H1 (cell line): ENCODE measurements around the gene KRTAP3-1. TPM values are rescaled to one million over a fixed set of nuclear protein-coding genes. Genes with fewer than 3 reads are reported as not detected.

Experiments
- CTCF ChIA-PET: fragments of 300-600 bp; sonication (Branson Sonifier 250); formaldehyde crosslinking; loops from one replicate; lab custom pipeline; 2021; ENCODE audit not compliant: partially characterized antibody; lab: Charles Lee
- POLR2A ChIA-PET: fragments of 300-600 bp; sonication (Branson Sonifier 250); formaldehyde crosslinking; loops from one replicate; lab custom pipeline; 2021; ENCODE audit warnings: inconsistent platforms; ENCODE audit not compliant: partially characterized antibody; lab: Charles Lee
- DNase-seq, 2 experiments: peaks; one replicate each; pipeline versions ENCODE4 v3.0.0 to v3.0.0-alpha.2; 2010 to 2022; ENCODE audit warnings: low spot score in 2 of 2, low read depth in 1 of 2, mixed read lengths in 1 of 2
- FAIRE-seq: peaks from 2 replicates; lab custom pipeline; 2011; peaks lifted over from hg19 to GRCh38; lab: Jason Lieb, UNC
- H2AFZ ChIP-seq: 2 replicates; pipeline ENCODE4 v1.8.1; 2012; ENCODE audit warnings: low read length, inconsistent platforms
- H2AK5ac ChIP-seq: 2 replicates; pipeline ENCODE4 v1.6.1; 2013; ENCODE audit warnings: low read depth, low read length
- H2BK120ac ChIP-seq: replicated peaks from 2 replicates; pipeline ENCODE3; 2013; ENCODE audit warnings: low read depth, low read length, inconsistent platforms
- H2BK12ac ChIP-seq: 2 replicates; pipeline ENCODE4 v1.6.1; 2013; ENCODE audit warnings: low read depth, low read length
- H2BK15ac ChIP-seq: 2 replicates; pipeline ENCODE4 v1.6.1; 2013; ENCODE audit warnings: low read length
- H2BK20ac ChIP-seq: 2 replicates; pipeline ENCODE4 v1.6.1; 2013; ENCODE audit warnings: low read length
- H2BK5ac ChIP-seq: 2 replicates; pipeline ENCODE4 v1.6.1; 2013; ENCODE audit warnings: low read depth, low read length
- H3K14ac ChIP-seq: 2 replicates; pipeline ENCODE4 v1.6.1; 2013; ENCODE audit warnings: inconsistent platforms; ENCODE audit not compliant: insufficient read length
- H3K18ac ChIP-seq: 2 replicates; pipeline ENCODE4 v1.6.1; 2013; ENCODE audit warnings: low read length; ENCODE audit errors: extremely low read depth
- H3K23ac ChIP-seq: 2 replicates; pipeline ENCODE4 v1.6.1; 2013; ENCODE audit warnings: inconsistent platforms; ENCODE audit not compliant: insufficient read length
- H3K23me2 ChIP-seq: 2 replicates; pipeline ENCODE4 v1.6.1; 2013; ENCODE audit warnings: low read depth, low read length
- H3K27ac ChIP-seq: 2 replicates; pipeline ENCODE4 v1.6.1; 2011; ENCODE audit warnings: low read depth, low read length, inconsistent platforms
- H3K27me3 ChIP-seq, 4 experiments: replicated peaks in 1 of 4; 1 replicate in 1 of 4; 2 replicates in 3 of 4; pipeline versions ENCODE4 v1.6.1 to v1.8.1; 2011 to 2013; ENCODE audit warnings: low read length in 3 of 4, mild to moderate bottlenecking in 3 of 4, inconsistent platforms in 2 of 4, mixed read lengths in 2 of 4, moderate library complexity in 1 of 4; ENCODE audit not compliant: control insufficient read depth in 3 of 4, insufficient read depth in 3 of 4; ENCODE audit errors: extremely low read depth in 1 of 4
- H3K36me3 ChIP-seq, 4 experiments: 2 replicates each; pipeline versions ENCODE4 v1.6.1 to v1.8.1; 2011 to 2013; ENCODE audit warnings: mild to moderate bottlenecking in 4 of 4, low read length in 3 of 4, moderate library complexity in 2 of 4, control low read depth in 1 of 4, inconsistent platforms in 1 of 4; ENCODE audit not compliant: insufficient read depth in 4 of 4, control insufficient read depth in 2 of 4
- H3K4ac ChIP-seq: replicated peaks from 2 replicates; pipeline ENCODE3; 2013; ENCODE audit warnings: low read length, low read depth, mixed read lengths, inconsistent platforms; ENCODE audit not compliant: insufficient read length
- H3K4me1 ChIP-seq, 4 experiments: replicated peaks in 1 of 4; 1 replicate in 1 of 4; 2 replicates in 3 of 4; pipeline versions ENCODE4 v1.6.1 to v1.8.1; 2011 to 2013; ENCODE audit warnings: low read length in 3 of 4, inconsistent platforms in 2 of 4, mixed read lengths in 1 of 4; ENCODE audit not compliant: insufficient read depth in 4 of 4, control insufficient read depth in 3 of 4
- H3K4me2 ChIP-seq, 2 experiments: 2 replicates each; pipeline versions ENCODE4 v1.6.1 to v1.8.1; 2011 to 2013; ENCODE audit warnings: low read depth in 2 of 2, low read length in 2 of 2, control low read depth in 1 of 2, inconsistent platforms in 1 of 2, mild to moderate bottlenecking in 1 of 2; ENCODE audit not compliant: insufficient read depth in 1 of 2
- H3K4me3 ChIP-seq, 4 experiments: fragments of 200-600, 300-600 bp in 1 of 4; sonication (generic), shearing (Covaris generic), sonication (Bioruptor Twin) in 1 of 4; 2 replicates each; pipeline versions ENCODE4 v1.5.1 to v1.8.1; 2011 to 2016; ENCODE audit warnings: low read length in 4 of 4, low read depth in 3 of 4, control low read depth in 2 of 4, inconsistent platforms in 2 of 4, mild to moderate bottlenecking in 2 of 4, mixed read lengths in 1 of 4, moderate library complexity in 1 of 4; ENCODE audit not compliant: insufficient read depth in 2 of 4; ENCODE audit errors: extremely low read depth in 1 of 4
- H3K56ac ChIP-seq: replicated peaks from 2 replicates; pipeline ENCODE3; 2013; ENCODE audit warnings: low read depth, mild to moderate bottlenecking, mixed read lengths, low read length, inconsistent platforms; ENCODE audit not compliant: insufficient read length
- H3K79me1 ChIP-seq: 2 replicates; pipeline ENCODE4 v1.6.1; 2013; ENCODE audit warnings: low read depth, low read length, control low read depth
- H3K79me2 ChIP-seq, 2 experiments: 2 replicates each; pipeline versions ENCODE4 v1.6.1 to v1.8.1; 2012 to 2013; ENCODE audit warnings: low read length in 2 of 2, mild to moderate bottlenecking in 2 of 2, inconsistent platforms in 1 of 2; ENCODE audit not compliant: insufficient read depth in 2 of 2, control insufficient read depth in 1 of 2
- H3K9ac ChIP-seq, 4 experiments: replicated peaks in 1 of 4; 1 replicate in 1 of 4; 2 replicates in 3 of 4; pipeline versions ENCODE4 v1.6.1 to v1.8.1; 2011 to 2013; ENCODE audit warnings: low read depth in 3 of 4, low read length in 3 of 4, control low read depth in 2 of 4, mild to moderate bottlenecking in 2 of 4, moderate library complexity in 2 of 4, inconsistent platforms in 1 of 4; ENCODE audit errors: extremely low read depth in 1 of 4
- H3K9me3 ChIP-seq, 2 experiments: 2 replicates each; pipeline versions ENCODE4 v1.6.1 to v1.8.1; 2012 to 2013; ENCODE audit warnings: mild to moderate bottlenecking in 2 of 2, moderate library complexity in 2 of 2, control low read depth in 1 of 2, inconsistent platforms in 1 of 2, low read depth in 1 of 2, low read length in 1 of 2, mixed read lengths in 1 of 2; ENCODE audit not compliant: insufficient read depth in 2 of 2
- H4K20me1 ChIP-seq, 2 experiments: replicated peaks in 1 of 2; 2 replicates each; pipeline versions ENCODE3 to v1.8.1; 2011 to 2013; ENCODE audit warnings: inconsistent platforms in 2 of 2, low read length in 2 of 2, mild to moderate bottlenecking in 1 of 2; ENCODE audit not compliant: insufficient read depth in 2 of 2, control insufficient read depth in 1 of 2
- H4K5ac ChIP-seq: 2 replicates; pipeline ENCODE4 v1.6.1; 2013; ENCODE audit warnings: low read length, low read depth, mixed read lengths, inconsistent platforms; ENCODE audit not compliant: insufficient read length
- H4K8ac ChIP-seq: 2 replicates; pipeline ENCODE4 v1.8.0; 2013; ENCODE audit warnings: mild to moderate bottlenecking, moderate library complexity, low read length, inconsistent platforms; ENCODE audit not compliant: insufficient read depth; ENCODE audit errors: extremely low read depth
- H4K91ac ChIP-seq: replicated peaks from 2 replicates; pipeline ENCODE3; 2013; ENCODE audit warnings: low read length, mixed read lengths, inconsistent platforms; ENCODE audit not compliant: insufficient read length
- EZH2 ChIP-seq: fragments of 200-600 bp; sonication (generic); IDR thresholded peaks from 2 replicates; pipeline ENCODE4 v1.7.1; 2012; ENCODE audit warnings: low read depth, mild to moderate bottlenecking, moderate library complexity, low read length, inconsistent platforms; ENCODE audit not compliant: severe bottlenecking
- RAD21 ChIP-seq, 2 experiments: IDR thresholded peaks in 1 of 2; conservative IDR thresholded peaks in 1 of 2; 2 replicates each; pipeline ENCODE4 v1.6.1; 2011; ENCODE audit warnings: low read depth in 2 of 2, low read length in 2 of 2, improper control_type of control experiment in 1 of 2, inconsistent platforms in 1 of 2, mild to moderate bottlenecking in 1 of 2, moderate library complexity in 1 of 2
- SP2 ChIP-seq: IDR thresholded peaks from 2 replicates; pipeline ENCODE4 v1.6.1; 2012; ENCODE audit warnings: mild to moderate bottlenecking, low read length, inconsistent platforms
- WGBS, 2 experiments: shearing (Covaris generic) in 1 of 2; methylation state at CpG; one replicate each; pipeline versions ENCODE4 v1.1.6 to v1.1.7; 2013 to 2015; ENCODE audit warnings: low lambda C conversion rate in 2 of 2, mixed read lengths in 2 of 2, inconsistent platforms in 1 of 2, low coverage in 1 of 2, missing lambda C conversion rate in 1 of 2; ENCODE audit not compliant: insufficient replicate concordance in 2 of 2, insufficient coverage in 1 of 2, insufficient read length in 1 of 2; ENCODE audit errors: extremely low coverage in 1 of 2, missing lambda C conversion rate in 1 of 2; 5-methylcytosine and 5-hydroxymethylcytosine counted together
- polyA plus RNA-seq, 7 experiments: library from polyadenylated mRNA; depleted of rRNA in 3 of 7; stranded (reverse) in 5 of 7; unstranded in 2 of 7; fragments of >200 nt in 5 of 7; fragments of 200-250 nt in 2 of 7; gene quantifications; 1 replicate in 5 of 7; 2 replicates in 1 of 7; 4 replicates in 1 of 7; pipeline versions ENCODE4 v1.2.1 to v1.2.3, GENCODE V29; 2011 to 2013; ENCODE audit warnings: missing spikeins in 2 of 7, mixed read lengths in 2 of 7
- total RNA-seq: library from RNA; stranded (reverse); fragmentation: NEBNext Ultra II Directional; extraction: Animal tissue kit (Norgen Biotek cat#: 25700); gene quantifications from 2 replicates; pipeline ENCODE4 v1.2.1, GENCODE V29; 2021
- TF ChIP-seq, protein P1 (sequence below): IDR thresholded peaks from 2 replicates; pipeline ENCODE4 v1.6.1; 2012; ENCODE audit warnings: inconsistent platforms
- TF ChIP-seq, protein P2 (sequence below), 3 experiments: IDR thresholded peaks; 1 replicate in 2 of 3; 2 replicates in 1 of 3; pipeline versions ENCODE4 v1.5.1 to v1.6.1; 2011; ENCODE audit warnings: low read length in 3 of 3, mild to moderate bottlenecking in 3 of 3, inconsistent platforms in 2 of 3, low read depth in 1 of 3, moderate library complexity in 1 of 3; ENCODE audit not compliant: insufficient read depth in 1 of 3; ENCODE audit errors: control extremely low read depth in 1 of 3

KRTAP3-1 gene
- total and polyA plus RNA-seq, 2 of the 8 experiments (the other 6 are each of a cell fraction or from before 2014, with no cell fraction given) = not detected

DNA sequence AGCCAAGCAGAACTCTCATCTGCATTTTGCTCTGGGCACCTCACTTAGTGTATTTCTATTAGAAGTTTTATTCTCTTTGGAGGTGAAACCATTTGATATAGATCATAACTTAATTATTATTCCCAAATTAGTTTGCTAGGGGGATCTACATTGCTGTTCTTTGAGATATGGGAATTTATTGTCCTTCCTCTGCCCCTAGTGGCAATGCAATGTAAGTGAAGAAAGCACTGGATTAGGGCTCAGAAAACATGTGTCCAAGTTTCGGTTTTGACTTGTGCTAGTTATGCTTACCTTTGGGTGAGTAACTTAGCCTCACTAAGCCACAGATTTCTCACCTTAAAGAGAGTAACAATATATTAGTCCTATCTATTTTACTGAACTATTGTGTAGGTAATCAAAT lies 45.1 kb downstream of the KRTAP3-1 start:
- TF ChIP-seq SP2 (no peak), EZH2 (no peak), RAD21 (IDR thresholded peaks at IDR 0.05 in 1 of 2, conservative IDR thresholded peaks at IDR 0.05 in 1 of 2; ENCODE audit: low read depth in 2 of 2, low read length in 2 of 2) (peak in 1 of 2 experiments; percentile 43; a peak in 2 of 4 replicates)
- TF ChIP-seq, protein P1, sequence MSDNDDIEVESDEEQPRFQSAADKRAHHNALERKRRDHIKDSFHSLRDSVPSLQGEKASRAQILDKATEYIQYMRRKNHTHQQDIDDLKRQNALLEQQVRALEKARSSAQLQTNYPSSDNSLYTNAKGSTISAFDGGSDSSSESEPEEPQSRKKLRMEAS = no peak
- TF ChIP-seq, protein P2, sequence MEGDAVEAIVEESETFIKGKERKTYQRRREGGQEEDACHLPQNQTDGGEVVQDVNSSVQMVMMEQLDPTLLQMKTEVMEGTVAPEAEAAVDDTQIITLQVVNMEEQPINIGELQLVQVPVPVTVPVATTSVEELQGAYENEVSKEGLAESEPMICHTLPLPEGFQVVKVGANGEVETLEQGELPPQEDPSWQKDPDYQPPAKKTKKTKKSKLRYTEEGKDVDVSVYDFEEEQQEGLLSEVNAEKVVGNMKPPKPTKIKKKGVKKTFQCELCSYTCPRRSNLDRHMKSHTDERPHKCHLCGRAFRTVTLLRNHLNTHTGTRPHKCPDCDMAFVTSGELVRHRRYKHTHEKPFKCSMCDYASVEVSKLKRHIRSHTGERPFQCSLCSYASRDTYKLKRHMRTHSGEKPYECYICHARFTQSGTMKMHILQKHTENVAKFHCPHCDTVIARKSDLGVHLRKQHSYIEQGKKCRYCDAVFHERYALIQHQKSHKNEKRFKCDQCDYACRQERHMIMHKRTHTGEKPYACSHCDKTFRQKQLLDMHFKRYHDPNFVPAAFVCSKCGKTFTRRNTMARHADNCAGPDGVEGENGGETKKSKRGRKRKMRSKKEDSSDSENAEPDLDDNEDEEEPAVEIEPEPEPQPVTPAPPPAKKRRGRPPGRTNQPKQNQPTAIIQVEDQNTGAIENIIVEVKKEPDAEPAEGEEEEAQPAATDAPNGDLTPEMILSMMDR (IDR thresholded peaks at IDR 0.05; ENCODE audit: control extremely low read depth in 1 of 3, insufficient read depth in 1 of 3, low read depth in 1 of 3, low read length in 3 of 3) = peak in 2 of 3 experiments; percentile 23 to 64; a peak in 2 of 4 replicates
- POLR2A ChIA-PET = no interaction called here
- no peak for DNase-seq

More for the DNA sequence above, 45.1 kb downstream of the KRTAP3-1 start:
- Histone ChIP-seq H4K5ac (no peak overlapping the region), H2AFZ (peak overlapping the region; percentile 45; the same call in 1 of the 2 replicates), H3K4ac (no peak overlapping the region), H3K4me1 (no peaks in the 10 kb centered on the region), H3K18ac (no peak overlapping the region), H3K36me3 (no peaks in the 10 kb centered on the region), H2BK5ac (no peak overlapping the region), H3K23ac (no peak overlapping the region), H3K9ac (no peak overlapping the region), H3K9me3 (no peaks in the 10 kb centered on the region), H4K20me1 (no peaks in the 10 kb centered on the region), H4K8ac (no peak overlapping the region), H3K27ac (no peak overlapping the region), H3K14ac (no peak overlapping the region), H2AK5ac (no peak overlapping the region), H3K4me2 (no peak overlapping the region), H2BK120ac (no peak overlapping the region), H2BK20ac (no peak overlapping the region), H3K23me2 (no peaks in the 10 kb centered on the region), H3K56ac (no peak overlapping the region), H4K91ac (no peak overlapping the region), H3K79me2 (no peaks in the 10 kb centered on the region), H3K4me3 (no peak overlapping the region), H2BK12ac (no peak overlapping the region), H2BK15ac (no peak overlapping the region), H3K27me3 (no peaks in the 10 kb centered on the region), H3K79me1 (no peaks in the 10 kb centered on the region)
- FAIRE-seq = peak; percentile 79
- CTCF ChIA-PET = interaction anchor here (0.7 to 5.0 kb wide), 14 partner anchors 9 to 85 kb away, joined by 3 to 34 read pairs (median 4); no protein-coding TSS in a partner anchor
- 88% methylated on average over 1 of the region's 1 CpG; no CpG with 5 or more reads in 1 of the 2 experiments for WGBS, 2 experiments
